Mesodermal cell (in vitro differentiated cells): ENCODE measurements around the gene ZDHHC4. TPM values are rescaled to one million over a fixed set of nuclear protein-coding genes. Genes with fewer than 3 reads are reported as not detected.

Source experiments
- H3K27ac ChIP-seq: 2 replicates; pipeline ENCODE4 v1.7.0; 2013; ENCODE audit warnings: mild to moderate bottlenecking, low read depth, low read length, moderate library complexity; ENCODE audit not compliant: severe bottlenecking
- H3K36me3 ChIP-seq: 2 replicates; pipeline ENCODE4 v1.7.1; 2013; ENCODE audit warnings: mild to moderate bottlenecking, low read length, moderate library complexity; ENCODE audit not compliant: control insufficient read depth, insufficient read depth
- H3K4me1 ChIP-seq: one replicate; pipeline ENCODE4 v1.7.1; 2013; ENCODE audit warnings: mild to moderate bottlenecking, low read length; ENCODE audit not compliant: insufficient read depth, control insufficient read depth, poor library complexity, severe bottlenecking
- H3K4me3 ChIP-seq: 2 replicates; pipeline ENCODE4 v1.7.0; 2013; ENCODE audit warnings: low read length, control low read depth, mild to moderate bottlenecking; ENCODE audit not compliant: insufficient read depth, poor library complexity, severe bottlenecking; ENCODE audit errors: extremely low read depth
- H3K9me3 ChIP-seq: 2 replicates; pipeline ENCODE4 v1.7.1; 2013; ENCODE audit warnings: mild to moderate bottlenecking, low read length, moderate library complexity; ENCODE audit not compliant: control insufficient read depth
- WGBS, 2 experiments: methylation state at CpG; one replicate each; pipeline ENCODE4 v1.1.5; 2013; ENCODE audit warnings: missing lambda C conversion rate in 2 of 2; ENCODE audit not compliant: insufficient coverage in 2 of 2; 5-methylcytosine and 5-hydroxymethylcytosine counted together
- polyA plus RNA-seq, 2 experiments: library from polyadenylated mRNA; stranded (reverse); fragments of 50-300 nt; gene quantifications; one replicate each; pipeline ENCODE4 v1.2.3, GENCODE V29; 2013

ZDHHC4 gene
- polyA plus RNA-seq (2013, experiment 1 of 2), result 46.9 TPM
- polyA plus RNA-seq (2013, experiment 2 of 2), result 44.1 TPM

DNA sequence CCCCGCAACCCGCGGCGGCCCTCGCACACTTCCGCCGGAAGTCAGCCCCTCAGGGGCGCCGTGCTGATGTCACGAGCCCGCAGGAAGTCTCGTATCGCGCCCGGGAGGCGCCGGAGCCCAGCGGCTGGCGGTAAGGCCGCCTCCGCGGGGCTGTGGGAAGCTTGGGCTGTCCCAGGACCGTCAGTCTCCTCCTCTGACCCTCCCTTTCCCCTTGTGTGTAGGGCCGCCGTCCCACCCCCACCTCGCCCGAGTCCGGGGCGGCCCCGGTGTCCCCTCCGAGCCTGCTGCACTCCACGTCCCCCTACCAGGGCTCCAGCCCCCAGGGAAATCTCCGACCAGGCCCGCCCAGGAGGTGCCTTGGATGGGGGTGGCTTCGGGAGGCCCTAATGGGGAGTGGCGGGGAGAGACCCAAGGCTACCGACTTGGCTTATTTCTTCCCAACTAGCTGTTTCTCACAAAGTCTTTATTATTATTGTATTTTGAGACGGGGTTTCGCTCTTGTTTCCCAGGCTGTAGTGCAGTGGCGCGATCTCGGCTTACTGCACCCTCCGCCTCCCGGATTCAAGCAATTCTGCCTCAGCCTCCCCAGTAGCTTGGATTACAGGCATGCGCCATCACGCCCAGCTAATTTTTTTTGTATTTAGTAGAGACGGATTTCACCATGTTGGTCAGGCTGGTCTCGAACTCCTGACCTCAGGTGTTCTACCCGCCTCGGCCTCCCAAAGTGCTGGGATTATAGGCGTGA, at the start of gene ZDHHC4:
TSS of gene ZDHHC4 (plus strand) at position 86 of the 745 bp plus-strand sequence. CDS start 3,108 bp downstream, outside the sequence.
- H3K27ac ChIP-seq, result peak within 1 kb of the TSS; percentile 94
- peaks cover 12% of the 10 kb centered on the region for H3K4me1 ChIP-seq
- H3K9me3 ChIP-seq, result no peaks in the 10 kb centered on the region
- peak within 1 kb of the TSS; percentile 59 for H3K4me3 ChIP-seq
- 32 to 36% methylated on average over 25 to 33 of the region's 51 CpGs for WGBS, 2 experiments
- peaks cover 21% of the 10 kb centered on the region for H3K36me3 ChIP-seq

DNA sequence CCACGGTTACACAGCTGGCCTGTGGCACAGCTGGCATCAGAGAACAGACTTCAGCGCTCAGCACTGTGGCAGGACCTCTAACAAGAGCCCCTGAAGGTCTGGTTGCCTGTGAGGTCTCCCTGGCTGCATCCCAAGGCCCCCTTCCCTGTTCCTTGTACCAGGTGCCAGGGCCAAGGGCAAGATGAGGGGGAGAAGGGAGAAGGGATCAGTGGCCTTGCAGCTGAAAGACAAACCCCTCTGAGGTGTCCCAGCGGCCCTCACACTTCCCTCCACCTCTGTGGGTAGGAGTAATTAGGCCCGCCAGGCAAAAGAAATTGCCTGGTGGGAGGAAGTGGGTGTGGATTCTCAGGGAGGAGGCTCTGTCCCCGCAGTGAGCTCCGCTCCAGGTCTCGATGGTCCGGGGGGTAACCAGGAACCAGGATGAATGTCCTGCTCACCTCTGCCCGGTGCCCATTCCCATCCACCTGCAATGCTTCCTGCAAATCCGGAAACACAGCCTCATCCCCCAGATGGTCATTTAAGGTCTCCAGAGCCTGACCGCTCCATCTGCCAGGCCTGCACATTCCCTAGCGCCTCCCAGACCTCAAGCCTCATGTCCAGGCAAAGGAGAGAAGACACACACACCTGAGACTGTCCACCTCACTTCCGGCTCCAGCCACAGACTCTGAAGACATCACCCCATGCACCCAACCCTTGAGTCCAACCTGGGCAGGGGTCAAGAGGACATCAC, 48.7 kb upstream of the ZDHHC4 start:
- peaks cover 2% of the 10 kb centered on the region for H3K4me1 ChIP-seq
- no peak overlapping the region for H3K27ac ChIP-seq
- no peaks in the 10 kb centered on the region for H3K36me3 ChIP-seq
- H3K4me3 ChIP-seq, result no peak overlapping the region
- no peaks in the 10 kb centered on the region for H3K9me3 ChIP-seq
- 80 to 84% methylated on average over 8 to 10 of the region's 13 CpGs for WGBS, 2 experiments

DNA sequence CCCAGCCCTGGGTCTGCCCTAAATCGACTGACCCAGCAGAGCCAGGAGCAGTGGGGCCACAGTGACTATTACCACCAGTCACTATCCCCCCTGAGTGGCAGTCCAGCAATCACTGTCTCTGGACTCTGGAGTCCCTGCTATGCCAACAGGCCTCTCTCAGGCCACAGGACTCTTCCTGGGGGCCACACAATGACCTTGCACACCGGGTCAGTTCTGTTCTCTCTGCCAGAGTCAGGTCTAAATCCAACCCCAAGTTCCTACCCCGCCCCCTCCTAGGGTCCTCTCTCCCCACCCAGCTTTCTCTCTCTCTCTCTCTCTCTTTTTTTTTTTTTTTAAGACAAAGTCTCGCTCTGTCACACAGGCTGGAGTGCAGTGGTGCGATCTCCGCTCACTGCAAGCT, 47.6 kb upstream of the ZDHHC4 start:
- Histone ChIP-seq H3K4me1 (peaks cover 2% of the 10 kb centered on the region), H3K4me3 (no peak overlapping the region), H3K9me3 (no peaks in the 10 kb centered on the region), H3K27ac (no peak overlapping the region), H3K36me3 (no peaks in the 10 kb centered on the region)
- 46 to 83% methylated on average over 2 of the region's 6 CpGs for WGBS, 2 experiments

DNA sequence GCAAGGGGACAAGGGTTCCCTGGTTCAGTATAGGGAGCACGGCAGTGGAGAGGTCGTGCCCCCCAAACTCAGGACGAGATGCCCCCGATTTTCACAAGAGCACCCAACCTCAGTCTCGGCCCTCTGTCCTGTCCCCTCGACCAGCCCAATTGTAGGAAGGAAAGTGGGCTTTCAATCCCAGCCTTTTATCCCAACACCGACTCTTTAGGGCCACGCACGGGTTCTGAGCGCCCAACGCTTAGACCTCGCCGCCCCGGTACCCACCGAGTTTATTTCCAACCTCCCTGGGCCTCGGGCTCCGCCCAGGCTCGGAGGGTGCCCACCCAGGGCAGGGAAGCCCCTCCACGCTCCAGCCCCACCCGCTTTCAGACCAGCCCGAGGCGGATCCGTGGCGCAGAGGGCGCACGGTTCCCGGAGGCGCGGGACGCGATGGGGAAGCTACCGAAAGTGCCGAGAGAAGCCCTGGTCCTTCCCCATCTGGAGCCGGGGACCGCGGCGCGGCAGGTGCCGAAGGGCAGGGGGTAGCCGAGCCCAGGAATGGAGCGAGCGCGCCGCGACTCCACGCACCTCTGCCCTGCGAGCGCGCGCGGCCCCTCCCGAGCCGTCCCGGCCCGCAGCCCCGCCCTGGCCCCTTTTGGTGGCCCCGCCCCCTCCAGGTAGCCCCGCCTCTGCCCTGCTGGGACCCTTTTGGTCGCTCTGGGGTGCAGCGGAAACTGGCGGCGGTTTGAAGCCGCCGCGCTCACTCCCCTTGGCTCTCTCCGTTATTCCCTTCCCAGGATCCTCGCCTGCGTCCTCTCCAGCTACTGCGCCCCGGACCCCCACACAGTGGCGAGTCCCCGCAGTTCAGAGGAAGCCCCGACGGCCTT, 46.4 kb upstream of the ZDHHC4 start:
- no peaks in the 10 kb centered on the region for H3K36me3 ChIP-seq
- H3K27ac ChIP-seq, result no peak overlapping the region
- H3K4me3 ChIP-seq, result peak overlapping the region; percentile 47
- whole genome bisulfite sequencing, 2 experiments, result 2 to 3% methylated on average over 64 to 68 of the region's 74 CpGs
- H3K9me3 ChIP-seq, result no peaks in the 10 kb centered on the region
- H3K4me1 ChIP-seq, result peaks cover 2% of the 10 kb centered on the region

DNA sequence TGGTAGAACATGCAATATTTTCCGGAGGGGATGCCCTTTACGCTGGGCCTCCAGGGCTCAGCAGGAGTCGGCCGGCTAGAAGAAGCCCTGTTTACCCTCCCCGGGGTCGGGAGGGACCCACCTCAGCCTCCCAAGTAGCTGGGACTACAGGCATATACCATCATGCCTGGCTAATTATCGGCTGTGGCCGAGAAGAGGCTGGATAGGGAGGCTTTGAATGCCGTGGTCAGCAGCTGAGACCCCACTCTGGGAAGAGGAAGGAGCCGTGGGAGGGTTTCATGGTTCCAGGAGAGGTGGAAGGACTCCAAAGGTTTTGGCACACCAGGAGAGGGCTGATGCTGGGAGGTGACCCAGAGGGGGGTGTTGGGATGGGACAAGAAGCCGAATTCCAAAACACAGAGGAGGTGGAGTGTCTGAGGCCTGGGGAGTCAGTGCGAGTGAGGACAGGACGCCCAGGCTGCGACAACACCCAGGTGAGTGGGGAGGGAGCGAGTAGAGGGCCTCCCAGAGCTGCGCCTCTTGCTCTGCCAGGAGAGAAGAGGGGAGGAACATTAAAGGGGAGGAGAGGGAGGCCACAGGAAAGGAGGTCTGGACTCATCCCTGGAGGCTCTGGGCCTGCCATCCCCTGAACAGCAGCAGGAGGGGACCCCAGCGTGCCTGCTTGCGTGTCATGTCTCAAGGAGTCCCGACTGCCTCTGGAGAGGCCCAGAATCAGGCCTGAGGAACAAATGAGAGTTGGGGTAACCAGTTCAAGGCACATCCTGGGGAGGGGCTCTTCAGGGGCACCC, 45.6 kb upstream of the ZDHHC4 start:
- peak overlapping the region; percentile 47 for H3K4me3 ChIP-seq
- H3K4me1 ChIP-seq, result peaks cover 2% of the 10 kb centered on the region
- no peaks in the 10 kb centered on the region for H3K36me3 ChIP-seq
- no peak overlapping the region for H3K27ac ChIP-seq
- no peaks in the 10 kb centered on the region for H3K9me3 ChIP-seq
- WGBS, 2 experiments, result 36% methylated on average over 16 to 17 of the region's 19 CpGs

DNA sequence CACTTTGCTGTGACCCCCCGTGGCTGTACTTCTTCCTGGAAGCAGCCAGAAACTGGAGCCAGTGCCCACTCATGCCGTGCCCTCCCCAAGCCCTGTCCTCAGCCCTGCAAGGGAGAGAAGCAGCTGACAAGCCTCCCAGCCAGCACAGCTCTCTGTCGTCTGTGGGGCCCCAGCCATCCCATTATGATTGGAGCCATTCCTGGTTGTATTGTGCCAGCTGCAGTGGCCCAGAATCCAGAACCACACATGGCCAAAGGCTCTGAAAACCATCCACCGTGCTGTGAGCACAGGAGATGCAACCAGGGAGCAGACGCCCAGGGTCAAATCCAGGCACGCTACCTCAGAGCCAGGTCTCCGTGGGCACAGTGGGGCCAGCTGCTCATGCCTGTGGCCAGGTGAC, 44.7 kb upstream of the ZDHHC4 start:
- H3K36me3 ChIP-seq, result no peaks in the 10 kb centered on the region

DNA sequence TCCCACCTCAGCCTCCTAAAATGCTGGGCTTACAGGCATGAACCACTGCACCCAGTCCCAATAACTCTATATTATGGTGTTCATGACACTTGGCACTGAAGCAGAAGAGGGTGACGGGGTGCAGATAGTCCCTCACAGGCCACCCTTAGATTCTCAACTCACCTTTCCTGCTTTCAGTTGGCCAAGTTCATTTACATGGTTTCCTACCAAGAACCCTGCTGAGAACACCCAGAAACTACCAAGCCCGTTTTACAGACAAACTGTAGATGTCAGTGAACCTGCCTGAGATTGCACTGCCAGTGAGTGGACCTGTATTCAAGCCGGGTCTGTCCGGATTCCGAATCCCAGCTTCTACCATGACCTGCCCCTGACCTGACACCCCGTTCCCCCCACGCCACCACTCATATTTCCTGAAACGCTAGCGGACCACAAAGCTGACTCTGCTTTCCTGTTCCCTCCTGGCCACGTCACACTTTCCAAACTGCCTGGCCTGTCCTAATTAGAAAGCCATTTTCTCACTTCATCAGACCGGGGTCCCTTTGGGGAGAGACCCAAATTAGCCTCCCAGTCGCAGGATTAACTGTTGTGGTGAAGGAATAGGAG, 43.3 kb upstream of the ZDHHC4 start:
- Histone ChIP-seq H3K4me1 (peaks cover 2% of the 10 kb centered on the region), H3K9me3 (no peaks in the 10 kb centered on the region), H3K36me3 (no peaks in the 10 kb centered on the region), H3K27ac (no peak overlapping the region), H3K4me3 (no peak overlapping the region)
- WGBS, 2 experiments, result 83 to 84% methylated on average over 9 of the region's 12 CpGs

More for the DNA sequence above, 44.7 kb upstream of the ZDHHC4 start:
- H3K4me1 ChIP-seq, result peaks cover 2% of the 10 kb centered on the region
- WGBS, 2 experiments, result 72 to 73% methylated on average over 5 to 7 of the region's 7 CpGs
- H3K27ac ChIP-seq, result no peak overlapping the region
- no peak overlapping the region for H3K4me3 ChIP-seq
- no peaks in the 10 kb centered on the region for H3K9me3 ChIP-seq

DNA sequence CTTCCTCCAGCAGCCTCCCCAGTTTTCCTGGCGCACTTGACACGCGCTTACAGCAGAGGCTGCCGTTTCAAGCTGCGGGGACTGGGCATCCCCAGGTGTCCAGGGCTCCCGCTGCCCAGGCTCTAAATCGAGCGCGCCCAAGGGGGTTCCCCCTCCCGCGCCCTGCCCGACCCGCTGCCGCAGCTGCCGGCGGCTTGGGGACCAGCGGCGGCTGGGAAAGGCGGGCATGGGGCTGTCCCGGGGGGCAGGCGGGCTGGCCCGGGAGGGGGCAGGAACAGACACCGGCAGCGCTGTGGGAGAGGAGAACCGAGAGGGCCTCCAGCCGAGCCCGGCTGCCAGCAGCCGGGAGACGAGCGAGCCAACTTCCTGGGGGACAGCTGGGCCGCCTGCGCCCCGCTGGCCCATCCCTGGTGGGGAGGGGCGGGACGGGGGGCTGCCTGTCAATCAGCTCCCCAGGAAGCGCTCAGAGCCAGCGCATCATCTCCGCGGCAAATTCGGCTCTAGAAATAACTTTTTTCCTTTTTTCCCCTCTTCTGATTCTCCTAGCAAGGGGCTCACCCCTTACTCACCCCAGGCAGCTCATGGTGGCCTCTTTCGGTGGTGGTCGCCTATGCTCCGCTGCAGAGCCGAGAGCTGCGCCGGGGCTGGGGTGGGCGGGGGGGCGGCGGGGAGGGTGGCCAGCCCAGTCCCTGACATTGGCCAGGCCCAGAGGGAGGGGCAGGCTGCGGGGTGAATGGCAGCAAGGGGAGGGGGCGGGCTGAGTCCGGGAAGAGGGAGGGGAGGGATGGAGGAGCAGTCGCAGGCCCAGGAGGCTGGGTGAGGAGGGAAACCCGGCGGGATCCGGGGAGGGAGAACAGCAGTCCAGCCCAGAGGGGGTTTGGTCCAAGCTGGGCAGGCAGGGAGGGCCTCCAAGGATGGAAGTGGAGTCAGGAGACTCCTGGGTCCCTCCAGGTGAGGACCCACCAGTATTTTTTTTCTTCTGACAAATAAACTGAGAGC, 40.7 kb upstream of the ZDHHC4 start:
- Histone ChIP-seq H3K4me1 (no peaks in the 10 kb centered on the region), H3K36me3 (no peaks in the 10 kb centered on the region), H3K4me3 (peak overlapping the region; percentile 42), H3K27ac (no peak overlapping the region), H3K9me3 (no peaks in the 10 kb centered on the region)
- WGBS, 2 experiments, result 1 to 2% methylated on average over 27 to 43 of the region's 56 CpGs

DNA sequence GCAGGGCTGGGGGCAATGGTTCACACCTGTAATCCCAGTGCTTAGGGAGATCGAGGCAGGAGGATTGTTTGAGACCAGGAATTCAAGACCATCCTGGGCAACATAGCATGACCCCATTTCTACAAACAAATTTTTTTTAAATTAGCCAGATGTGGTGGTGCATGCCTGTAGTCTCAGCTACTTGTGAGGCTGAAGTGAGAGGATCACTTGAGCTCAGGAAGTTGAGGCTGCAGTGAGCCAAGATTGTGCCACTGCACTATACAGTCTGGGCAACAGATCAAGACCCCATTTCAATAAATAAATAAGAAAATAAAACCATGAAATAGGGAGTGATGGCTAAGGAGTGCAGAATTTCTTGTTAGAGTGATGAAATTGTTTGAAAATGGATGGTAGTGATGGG, 34.9 kb upstream of the ZDHHC4 start:
- H3K36me3 ChIP-seq, result no peaks in the 10 kb centered on the region
- H3K9me3 ChIP-seq, result no peaks in the 10 kb centered on the region
- no peak overlapping the region for H3K27ac ChIP-seq
- 80 to 100% methylated on average over 1 of the region's 1 CpG for WGBS, 2 experiments
- H3K4me3 ChIP-seq, result no peak overlapping the region
- no peaks in the 10 kb centered on the region for H3K4me1 ChIP-seq
